Suprapubic skin (tissue), 4 donors: Measurements from ENCODE around the gene RPL39L.

Source experiments
- POLR2A ChIP-seq, 2 donors: fragments of 450-650 bp; IDR thresholded peaks; one replicate each; pipeline ENCODE4 v1.6.1; 2017; ENCODE audit warnings: antibody characterized with exemption in 2 of 2, mild to moderate bottlenecking in 2 of 2, moderate library complexity in 2 of 2
- POLR2AphosphoS5 ChIP-seq, 3 donors: sonication (generic); formaldehyde crosslinking; IDR thresholded peaks; one replicate each; pipeline ENCODE4 v1.6.1; 2017; ENCODE audit warnings: antibody characterized with exemption in 3 of 3
- TF ChIP-seq, protein P1 (sequence below), 2 donors: fragments of 200-600 bp in 1 of 2; fragments of 450-650 bp in 1 of 2; sonication (generic) in 1 of 2; IDR thresholded peaks; one replicate each; pipeline ENCODE4 v1.5.1; 2016 to 2019; ENCODE audit warnings: antibody characterized with exemption in 2 of 2, mild to moderate bottlenecking in 1 of 2, moderate library complexity in 1 of 2

DNA sequence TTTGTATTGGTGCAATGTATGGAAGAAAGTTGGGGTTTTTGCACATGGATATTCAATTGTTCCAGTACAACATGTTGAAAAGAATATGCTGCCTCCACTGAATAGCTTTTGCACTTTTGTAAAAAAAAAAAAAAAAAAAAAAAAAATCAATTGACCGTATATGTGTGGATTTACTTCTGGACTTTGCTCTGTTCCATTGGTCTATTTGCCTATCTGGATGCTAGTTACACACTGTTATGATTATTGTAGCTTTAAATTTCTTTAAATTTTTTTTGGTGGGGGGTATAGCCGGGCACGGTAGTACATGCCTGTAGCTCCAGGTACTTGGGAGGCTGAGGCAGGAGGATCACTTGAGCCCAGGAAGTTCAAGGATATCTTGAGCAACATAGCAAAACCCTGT is 52.5 kb downstream of the RPL39L start:
- TF ChIP-seq, protein P1, sequence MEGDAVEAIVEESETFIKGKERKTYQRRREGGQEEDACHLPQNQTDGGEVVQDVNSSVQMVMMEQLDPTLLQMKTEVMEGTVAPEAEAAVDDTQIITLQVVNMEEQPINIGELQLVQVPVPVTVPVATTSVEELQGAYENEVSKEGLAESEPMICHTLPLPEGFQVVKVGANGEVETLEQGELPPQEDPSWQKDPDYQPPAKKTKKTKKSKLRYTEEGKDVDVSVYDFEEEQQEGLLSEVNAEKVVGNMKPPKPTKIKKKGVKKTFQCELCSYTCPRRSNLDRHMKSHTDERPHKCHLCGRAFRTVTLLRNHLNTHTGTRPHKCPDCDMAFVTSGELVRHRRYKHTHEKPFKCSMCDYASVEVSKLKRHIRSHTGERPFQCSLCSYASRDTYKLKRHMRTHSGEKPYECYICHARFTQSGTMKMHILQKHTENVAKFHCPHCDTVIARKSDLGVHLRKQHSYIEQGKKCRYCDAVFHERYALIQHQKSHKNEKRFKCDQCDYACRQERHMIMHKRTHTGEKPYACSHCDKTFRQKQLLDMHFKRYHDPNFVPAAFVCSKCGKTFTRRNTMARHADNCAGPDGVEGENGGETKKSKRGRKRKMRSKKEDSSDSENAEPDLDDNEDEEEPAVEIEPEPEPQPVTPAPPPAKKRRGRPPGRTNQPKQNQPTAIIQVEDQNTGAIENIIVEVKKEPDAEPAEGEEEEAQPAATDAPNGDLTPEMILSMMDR (IDR thresholded peaks at IDR 0.05) = no peak
- TF ChIP-seq POLR2AphosphoS5 (IDR thresholded peaks at IDR 0.05) (no peak), POLR2A (IDR thresholded peaks at IDR 0.05) (no peak)
